B cell (primary cell): Measurements from ENCODE around the gene STXBP6. TPM values are rescaled to one million over a fixed set of nuclear protein-coding genes. Genes with fewer than 3 reads are reported as not detected.

ENCODE experiments used
- ATAC-seq: fragments of 200-7000 bp; cut with Tn5 transposase; one replicate; pipeline ENCODE4 v1.10.0; 2021; ENCODE audit warnings: low read depth, mild to moderate bottlenecking, moderate number of reproducible peaks, moderate library complexity
- CTCF ChIA-PET: fragments of 350-600 bp; sonication (Branson Sonifier 250); formaldehyde crosslinking; loops from one replicate; lab custom pipeline; 2021; ENCODE audit warnings: antibody characterized with exemption, inconsistent platforms; lab: Charles Lee
- POLR2A ChIA-PET: fragments of 350-600 bp; sonication (Branson Sonifier 250); formaldehyde crosslinking; loops from one replicate; lab custom pipeline; 2021; ENCODE audit warnings: antibody characterized with exemption; lab: Charles Lee
- DNase-seq: peaks from one replicate; pipeline ENCODE4 v3.0.0; 2013
- H2AFZ ChIP-seq: 2 replicates; pipeline ENCODE4 v1.6.1; 2012; ENCODE audit warnings: mild to moderate bottlenecking, low read depth, low read length; ENCODE audit not compliant: insufficient read depth, poor library complexity, severe bottlenecking
- H3K27ac ChIP-seq, 2 donors: 1 replicate in 1 of 2; 2 replicates in 1 of 2; pipeline ENCODE4 v1.5.1; 2012 to 2013; ENCODE audit warnings: low read length in 2 of 2, mild to moderate bottlenecking in 2 of 2, moderate library complexity in 1 of 2
- H3K27me3 ChIP-seq, 4 experiments: fragments of 200-600 bp in 1 of 4; sonication (generic) in 1 of 4; replicated peaks in 1 of 4; 1 replicate in 2 of 4; 2 replicates in 2 of 4; pipeline versions ENCODE4 v1.6.1 to v1.7.0; 2013 to 2016; ENCODE audit warnings: low read length in 3 of 4, mild to moderate bottlenecking in 2 of 4, mixed read lengths in 1 of 4, moderate library complexity in 1 of 4; ENCODE audit not compliant: insufficient read depth in 4 of 4, control insufficient read depth in 3 of 4; ENCODE audit errors: control extremely low read depth in 1 of 4
- H3K36me3 ChIP-seq, 2 experiments: replicated peaks in 1 of 2; 1 replicate in 1 of 2; 2 replicates in 1 of 2; pipeline versions ENCODE4 v1.6.1 to v1.7.1; 2013; ENCODE audit warnings: low read length in 1 of 2; ENCODE audit not compliant: insufficient read depth in 2 of 2, control insufficient read depth in 1 of 2; ENCODE audit errors: control extremely low read depth in 1 of 2, extremely low read depth in 1 of 2
- H3K4me1 ChIP-seq, 2 donors: fragments of 200-600 bp in 1 of 2; sonication (generic) in 1 of 2; 1 replicate in 1 of 2; 2 replicates in 1 of 2; pipeline versions ENCODE4 v1.5.1 to v1.6.1; 2013 to 2017; ENCODE audit warnings: low read length in 2 of 2; ENCODE audit not compliant: control insufficient read depth in 2 of 2, insufficient read depth in 2 of 2
- H3K4me2 ChIP-seq: replicated peaks from 2 replicates; pipeline ENCODE3; 2012; ENCODE audit warnings: mild to moderate bottlenecking, low read depth, low read length; ENCODE audit not compliant: poor library complexity, severe bottlenecking
- H3K4me3 ChIP-seq, 5 experiments: fragments of 200-600 bp in 1 of 5; sonication (generic) in 1 of 5; 1 replicate in 3 of 5; 2 replicates in 2 of 5; pipeline versions ENCODE4 v1.5.1 to v1.7.0; 2011 to 2016; ENCODE audit warnings: low read length in 4 of 5, mild to moderate bottlenecking in 4 of 5, low read depth in 2 of 5, control low read depth in 1 of 5, moderate library complexity in 1 of 5; ENCODE audit not compliant: insufficient read depth in 1 of 5; ENCODE audit errors: control extremely low read depth in 1 of 5, extremely low read depth in 1 of 5
- H3K79me2 ChIP-seq: fragments of 200-600 bp; sonication (generic); one replicate; pipeline ENCODE4 v1.6.0; 2016; ENCODE audit warnings: low read length; ENCODE audit not compliant: control insufficient read depth, insufficient read depth
- H3K9ac ChIP-seq: fragments of 200-600 bp; sonication (generic); 2 replicates; pipeline ENCODE4 v1.6.1; 2017; ENCODE audit warnings: mild to moderate bottlenecking, low read length, moderate library complexity
- H3K9me3 ChIP-seq, 3 donors: one replicate each; pipeline versions ENCODE4 v1.6.1 to v1.7.1; 2013; ENCODE audit warnings: low read length in 2 of 3; ENCODE audit not compliant: control insufficient read depth in 2 of 3, insufficient read depth in 1 of 3; ENCODE audit errors: control extremely low read depth in 1 of 3
- H4K20me1 ChIP-seq: 2 replicates; pipeline ENCODE4 v1.6.0; 2012; ENCODE audit warnings: mild to moderate bottlenecking, low read length; ENCODE audit not compliant: insufficient read depth, control insufficient read depth, poor library complexity, severe bottlenecking
- H3K27ac Mint-ChIP-seq: one replicate; pipeline ENCODE4 v1.8.0; 2021; ENCODE audit warnings: mixed read lengths
- H3K27me3 Mint-ChIP-seq: one replicate; pipeline ENCODE4 v1.8.0; 2021; ENCODE audit warnings: mixed read lengths
- H3K4me1 Mint-ChIP-seq: one replicate; pipeline ENCODE4 v1.8.0; 2021; ENCODE audit warnings: mixed read lengths
- H3K4me3 Mint-ChIP-seq: one replicate; pipeline ENCODE4 v1.8.0; 2021; ENCODE audit warnings: mixed read lengths
- H3K9me3 Mint-ChIP-seq: one replicate; pipeline ENCODE4 v1.8.0; 2022; ENCODE audit warnings: mixed read lengths; ENCODE audit not compliant: insufficient read depth
- CTCF ChIP-seq: fragments of 200-600 bp; IDR thresholded peaks from one replicate; pipeline ENCODE4 v1.8.0; 2022; ENCODE audit warnings: antibody characterized with exemption, mild to moderate bottlenecking
- EZH2 ChIP-seq: IDR thresholded peaks from 2 replicates; pipeline ENCODE4 v1.6.1; 2012; ENCODE audit warnings: borderline replicate concordance, low read depth, mild to moderate bottlenecking, moderate library complexity, low read length; ENCODE audit not compliant: insufficient read depth, poor library complexity, severe bottlenecking
- WGBS: methylation state at CpG from one replicate; pipeline ENCODE4 v1.1.5; 2013; ENCODE audit warnings: missing lambda C conversion rate; ENCODE audit not compliant: insufficient coverage; 5-methylcytosine and 5-hydroxymethylcytosine counted together
- intact Hi-C: fragments of 100-400 bp; cut with micrococcal nuclease; formaldehyde crosslinking; loops from one replicate; pipeline ENCODE4 v1.10.0; 2022
- polyA plus RNA-seq: library from polyadenylated mRNA; depleted of rRNA; stranded (reverse); fragments of >200 nt; gene quantifications from 2 replicates; pipeline ENCODE4 v1.2.3, GENCODE V29; 2012
- total RNA-seq, 2 donors: library from RNA; stranded (reverse); fragments of 120-200 nt in 1 of 2; gene quantifications; 1 replicate in 1 of 2; 2 replicates in 1 of 2; pipeline versions ENCODE4 v1.2.3 to v1.2.4, GENCODE V29; 2013 to 2022

STXBP6 gene
- total and polyA plus RNA-seq, 2 donors (not counting 1 experiment from before 2014, with no cell fraction given) = 0.01 TPM; not detected in 1

- Histone ChIP-seq H3K4me3 (no peak overlapping the region), H3K27ac (no peak overlapping the region), H2AFZ (no peak overlapping the region), H3K4me1 (no peaks in the 10 kb centered on the region), H3K36me3 (no peaks in the 10 kb centered on the region), H3K9ac (no peak overlapping the region), H3K27me3 (peaks cover 0 to 3% (median 1%) of the 10 kb centered on the region in 4 experiments), H3K9me3 (no peaks in the 10 kb centered on the region), H4K20me1 (no peaks in the 10 kb centered on the region), H3K4me2 (no peak overlapping the region), H3K79me2 (no peaks in the 10 kb centered on the region)
- WGBS = 100% methylated on average over 1 of the region's 4 CpGs
- Mint-ChIP-seq H3K4me3 (no peak overlapping the region), H3K27me3 (peaks cover 32% of the 10 kb centered on the region), H3K27ac (no peak overlapping the region), H3K4me1 (no peaks in the 10 kb centered on the region), H3K9me3 (no peaks in the 10 kb centered on the region)
- TF ChIP-seq CTCF = no peak
- ChIA-PET POLR2A (no interaction called here), CTCF (no interaction called here)
- intact Hi-C loops = no loop called here
- ATAC-seq = no peak
- no peak for DNase-seq
Observed at GRCh38 chr14:25092258-25092740, 42.4 kb upstream of the STXBP6 start.

GRCh38 chr14:25090716-25091454 is 40.9 kb upstream of the STXBP6 start:
- intact Hi-C loops = no loop called here
- H3K4me1 Mint-ChIP-seq = no peaks in the 10 kb centered on the region
- Histone ChIP-seq H3K9ac (no peak overlapping the region), H3K4me1 (no peaks in the 10 kb centered on the region), H3K9me3 (no peaks in the 10 kb centered on the region), H3K27ac (no peak overlapping the region), H4K20me1 (no peaks in the 10 kb centered on the region), H3K27me3 (peaks cover 0 to 3% (median 0%) of the 10 kb centered on the region in 4 experiments), H3K79me2 (no peaks in the 10 kb centered on the region), H2AFZ (no peak overlapping the region), H3K36me3 (no peaks in the 10 kb centered on the region), H3K4me3 (no peak overlapping the region), H3K4me2 (no peak overlapping the region)
- no peak for ATAC-seq
- TF ChIP-seq EZH2 = no peak
- TF ChIP-seq CTCF = no peak
- 100% methylated on average over 1 of the region's 3 CpGs for WGBS
- peaks cover 26% of the 10 kb centered on the region for H3K27me3 Mint-ChIP-seq
- CTCF ChIA-PET = no interaction called here
- H3K9me3 Mint-ChIP-seq = no peaks in the 10 kb centered on the region
- H3K4me3 Mint-ChIP-seq = no peak overlapping the region
- DNase-seq = no peak
- H3K27ac Mint-ChIP-seq = no peak overlapping the region
- POLR2A ChIA-PET = no interaction called here
